ENCODE data around the gene FAM216B.

- TF ChIP-seq CTCF (IDR thresholded peaks at IDR 0.05; ENCODE audit: insufficient read depth, low read length, poor library complexity, severe bottlenecking) (no peak), EZH2phosphoT487 (conservative IDR thresholded peaks at IDR 0.05; ENCODE audit: low read length) (no peak)
Observed at GRCh38 chr13:42807866-42808265, 26.5 kb downstream of the FAM216B start.
